K562 (cell line): Measurements from ENCODE around the gene HRH1. TPM values are rescaled to one million over a fixed set of nuclear protein-coding genes. Genes with fewer than 3 reads are reported as not detected.
A peak's percentile ranks its signal among the peaks of the same experiment; 100 is the strongest.

Experiments used
- ATAC-seq: fragments of 200-7000 bp; cut with Tn5 transposase; 3 replicates; pipeline ENCODE4 v1.9.1; 2020; ENCODE audit warnings: moderate library complexity
- BruUV-seq: library from RNA; stranded (reverse); fragments of 400-500 nt; replicated peaks from 2 replicates; lab custom pipeline; 2021; lab: Mats Ljungman, UMichigan
- CTCF ChIA-PET: fragments of 300-600 bp; formaldehyde crosslinking; extraction: SDS; loops from one replicate; lab custom pipeline; 2021; ENCODE audit warnings: low intra/inter-chr PET ratio; lab: Yijun Ruan, JAX
- POLR2A ChIA-PET: fragments of 300-600, 350-650 bp; sonication (Branson Sonifier 250); formaldehyde crosslinking; extraction: SDS; loops from one replicate; lab custom pipeline; 2021; ENCODE audit warnings: antibody characterized with exemption, inconsistent platforms; lab: Yijun Ruan, JAX
- DNase-seq, 4 experiments: peaks; one replicate each; pipeline versions ENCODE4 v3.0.0 to v3.0.0-alpha.2; 2011 to 2018; ENCODE audit warnings: low spot score in 3 of 4, mixed read lengths in 3 of 4; ENCODE audit errors: extremely low read depth in 1 of 4
- FAIRE-seq: peaks from 2 replicates; lab custom pipeline; 2011; peaks lifted over from hg19 to GRCh38; lab: Jason Lieb, UNC
- H2AFZ ChIP-seq: 2 replicates; pipeline ENCODE4 v1.6.0; 2011; ENCODE audit warnings: low read depth, low read length, control low read depth, inconsistent platforms
- H3K27ac ChIP-seq: fragments of 200-600 bp; 3 replicates; pipeline ENCODE4 v1.8.0; 2011; ENCODE audit warnings: low read depth, mild to moderate bottlenecking, control low read depth, inconsistent platforms, low read length, moderate library complexity, mixed read lengths; ENCODE audit errors: extremely low read depth
- H3K27me3 ChIP-seq, 2 experiments: fragments of 300-600 bp in 1 of 2; 2 replicates in 1 of 2; 3 replicates in 1 of 2; pipeline versions ENCODE4 v1.6.0 to v1.8.0; 2011; ENCODE audit warnings: inconsistent platforms in 2 of 2, low read length in 2 of 2, mild to moderate bottlenecking in 1 of 2, mixed read lengths in 1 of 2, moderate library complexity in 1 of 2; ENCODE audit not compliant: control insufficient read depth in 2 of 2, insufficient read depth in 2 of 2
- H3K36me3 ChIP-seq: fragments of 300-600 bp; 3 replicates; pipeline ENCODE4 v1.8.0; 2011; ENCODE audit warnings: mild to moderate bottlenecking, low read length, inconsistent platforms; ENCODE audit not compliant: control insufficient read depth, insufficient read depth
- H3K4me1 ChIP-seq, 2 experiments: fragments of 200-600 bp in 1 of 2; replicated peaks in 1 of 2; 2 replicates in 1 of 2; 3 replicates in 1 of 2; pipeline versions ENCODE4 v1.5.1 to v1.8.0; 2011; ENCODE audit warnings: inconsistent platforms in 2 of 2, low read length in 2 of 2, mild to moderate bottlenecking in 1 of 2, mixed read lengths in 1 of 2, moderate library complexity in 1 of 2; ENCODE audit not compliant: control insufficient read depth in 2 of 2, insufficient read depth in 2 of 2
- H3K4me2 ChIP-seq: 2 replicates; pipeline ENCODE4 v1.6.1; 2011; ENCODE audit warnings: low read length, control low read depth, inconsistent platforms, mixed read lengths; ENCODE audit not compliant: insufficient read depth
- H3K4me3 ChIP-seq: fragments of 200-600 bp; sonication (generic), shearing (Covaris generic); 2 replicates; pipeline ENCODE4 v1.5.1; 2016; ENCODE audit warnings: control low read depth, inconsistent platforms
- H3K79me2 ChIP-seq: fragments of 200-600 bp; 3 replicates; pipeline ENCODE4 v1.8.0; 2011; ENCODE audit warnings: low read length, inconsistent platforms; ENCODE audit not compliant: control insufficient read depth, insufficient read depth
- H3K9ac ChIP-seq, 2 experiments: 2 replicates each; pipeline versions ENCODE4 v1.6.0 to v1.6.1; 2011; ENCODE audit warnings: low read depth in 2 of 2, low read length in 2 of 2, control low read depth in 1 of 2, inconsistent platforms in 1 of 2, mild to moderate bottlenecking in 1 of 2, mixed read lengths in 1 of 2; ENCODE audit not compliant: insufficient read depth in 1 of 2
- H3K9me1 ChIP-seq: one replicate; pipeline ENCODE4 v1.6.0; 2011; ENCODE audit warnings: inconsistent platforms, mild to moderate bottlenecking, low read length, moderate library complexity; ENCODE audit not compliant: control insufficient read depth, insufficient read depth
- H3K9me3 ChIP-seq: replicated peaks from 2 replicates; pipeline ENCODE4 v1.5.1; 2011; ENCODE audit warnings: low read depth, low read length, inconsistent platforms; ENCODE audit not compliant: control insufficient read depth, insufficient read depth
- H4K20me1 ChIP-seq: replicated peaks from 2 replicates; pipeline ENCODE4 v1.6.1; 2011; ENCODE audit warnings: low read length, inconsistent platforms, mixed read lengths; ENCODE audit not compliant: control insufficient read depth, insufficient read depth
- AFF1 ChIP-seq, 2 experiments: fragments of 450-650 bp; IDR thresholded peaks; 2 replicates each; pipeline ENCODE4 v1.6.1; 2018; ENCODE audit warnings: mild to moderate bottlenecking in 2 of 2, low read depth in 1 of 2; ENCODE audit not compliant: partially characterized antibody in 2 of 2
- CBFA2T3 ChIP-seq: fragments of 450-650 bp; IDR thresholded peaks from 2 replicates; pipeline ENCODE4 v1.6.1; 2017
- CBFB ChIP-seq: sonication (generic); formaldehyde crosslinking; IDR thresholded peaks from 2 replicates; pipeline ENCODE4 v1.4.0; 2020; ENCODE audit warnings: mild to moderate bottlenecking, missing genetic modification reagents
- ESRRA ChIP-seq: fragments of 450-650 bp; IDR thresholded peaks from 2 replicates; pipeline ENCODE4 v1.6.1; 2014; ENCODE audit warnings: low read depth, mild to moderate bottlenecking, moderate library complexity, borderline replicate concordance
- HDAC8 ChIP-seq: fragments of 450-650 bp; IDR thresholded peaks from 2 replicates; pipeline ENCODE4 v1.6.1; 2016; ENCODE audit warnings: mild to moderate bottlenecking, missing genetic modification characterization, moderate library complexity, missing compliant biosample characterization
- KLF6 ChIP-seq: fragments of 250-450 bp; sonication (Bioruptor Pico); IDR thresholded peaks from 2 replicates; pipeline ENCODE4 v1.4.0; 2020; ENCODE audit warnings: mild to moderate bottlenecking, moderate library complexity, borderline replicate concordance
- MAFF ChIP-seq: IDR thresholded peaks from 2 replicates; pipeline ENCODE4 v1.6.1; 2012; ENCODE audit warnings: low read length, improper control_type of control experiment
- MCM2 ChIP-seq: fragments of 450-650 bp; IDR thresholded peaks from 2 replicates; pipeline ENCODE4 v1.6.1; 2017; ENCODE audit warnings: low read depth, mild to moderate bottlenecking
- NEUROD1 ChIP-seq: fragments of 150-350 bp; IDR thresholded peaks from 2 replicates; pipeline ENCODE4 v1.6.1; 2014; ENCODE audit warnings: borderline replicate concordance, low read length, low read depth; ENCODE audit not compliant: partially characterized antibody
- SPI1 ChIP-seq: IDR thresholded peaks from 2 replicates; pipeline ENCODE4 v1.6.1; 2011; ENCODE audit warnings: low read depth, low read length, control low read depth, borderline replicate concordance
- SRF ChIP-seq, 2 experiments: fragments of 250-450, 450-650 bp in 1 of 2; sonication (Bioruptor Pico) in 1 of 2; sonication (generic) in 1 of 2; formaldehyde crosslinking; IDR thresholded peaks; 2 replicates each; pipeline versions ENCODE4 v1.5.0 to v1.5.1; 2020 to 2022; ENCODE audit warnings: mild to moderate bottlenecking in 1 of 2, missing genetic modification reagents in 1 of 2
- TRIM24 ChIP-seq, 2 experiments: fragments of 450-650 bp; IDR thresholded peaks; 2 replicates each; pipeline ENCODE4 v1.6.1; 2016
- ZNF551 ChIP-seq: fragments of 250-450 bp; sonication (Bioruptor Pico); IDR thresholded peaks from 2 replicates; pipeline ENCODE4 v1.5.0; 2021; ENCODE audit warnings: mild to moderate bottlenecking, moderate library complexity
- WGBS: fragments of 100-300 bp; shearing (Covaris generic); methylation state at CpG from one replicate; pipeline ENCODE4 v1.1.6; 2016; ENCODE audit warnings: low coverage, mixed read lengths; ENCODE audit not compliant: insufficient coverage; ENCODE audit errors: missing lambda C conversion rate; 5-methylcytosine and 5-hydroxymethylcytosine counted together
- in situ Hi-C: fragments of 300-500 bp; cut with MboI; formaldehyde crosslinking; loops from 4 replicates; pipeline ENCODE4 v1.15.0; 2018; ENCODE audit warnings: inconsistent platforms, mixed read lengths
- intact Hi-C: fragments of 100-400 bp; cut with micrococcal nuclease; formaldehyde crosslinking; loops from 2 replicates; pipeline ENCODE4 v1.14.2; 2022
- polyA plus RNA-seq, 8 experiments: library from polyadenylated mRNA; depleted of rRNA in 4 of 8; stranded (reverse) in 5 of 8; unstranded in 3 of 8; fragments of >200 nt; fragmentation: Nextera tagmentation in 2 of 8; fragmentation: Illumina TruSeq in 1 of 8; extraction: Ambion mirVana in 2 of 8; extraction: Trizol in 1 of 8; gene quantifications; 2 replicates each; pipeline versions ENCODE4 v1.2.1 to v1.2.3, GENCODE V29; 2011 to 2014; ENCODE audit warnings: inconsistent platforms in 1 of 8, missing spikeins in 1 of 8
- total RNA-seq, 7 experiments: library from RNA; depleted of rRNA in 6 of 7; stranded (reverse); fragments of >200 nt in 6 of 7; fragmentation: Illumina TruSeq in 2 of 7; extraction: Trizol in 2 of 7; gene quantifications; 2 replicates each; pipeline versions ENCODE4 v1.2.1 to v1.2.3, GENCODE V29; 2011 to 2021; ENCODE audit warnings: low replicate concordance in 1 of 7
- TF ChIP-seq, protein P1 (sequence below): fragments of 450-650 bp; IDR thresholded peaks from 2 replicates; pipeline ENCODE4 v1.6.1; 2016; ENCODE audit warnings: missing biosample characterization, missing genetic modification characterization

The HRH1 gene
- total and polyA plus RNA-seq, 9 of the 15 experiments (the other 6 are each of a cell fraction or from before 2014, with no cell fraction given), result 0.03 to 0.15 (median 0.06) TPM; not detected in 1

GRCh38 chr3:11269007-11269406, 114.7 kb downstream of the HRH1 start (continued):
- no peak for TF ChIP-seq ZNF551 (CRISPR knock-in tag)
- TF ChIP-seq NEUROD1, result no peak
- no peak for TF ChIP-seq MAFF
- TF ChIP-seq CBFB (CRISPR knock-in tag), result no peak
- TF ChIP-seq TRIM24 (IDR thresholded peaks at IDR 0.05), result no peak
- TF ChIP-seq, protein P1, sequence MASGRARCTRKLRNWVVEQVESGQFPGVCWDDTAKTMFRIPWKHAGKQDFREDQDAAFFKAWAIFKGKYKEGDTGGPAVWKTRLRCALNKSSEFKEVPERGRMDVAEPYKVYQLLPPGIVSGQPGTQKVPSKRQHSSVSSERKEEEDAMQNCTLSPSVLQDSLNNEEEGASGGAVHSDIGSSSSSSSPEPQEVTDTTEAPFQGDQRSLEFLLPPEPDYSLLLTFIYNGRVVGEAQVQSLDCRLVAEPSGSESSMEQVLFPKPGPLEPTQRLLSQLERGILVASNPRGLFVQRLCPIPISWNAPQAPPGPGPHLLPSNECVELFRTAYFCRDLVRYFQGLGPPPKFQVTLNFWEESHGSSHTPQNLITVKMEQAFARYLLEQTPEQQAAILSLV (tag), result peak; percentile 53; the same call in 1 of the 2 replicates
- 0 out of 2 replicates have a peak, but pooled peaks have one; percentile 36 for TF ChIP-seq HDAC8
- TF ChIP-seq, all 486 proteins: peak for 12

DNA sequence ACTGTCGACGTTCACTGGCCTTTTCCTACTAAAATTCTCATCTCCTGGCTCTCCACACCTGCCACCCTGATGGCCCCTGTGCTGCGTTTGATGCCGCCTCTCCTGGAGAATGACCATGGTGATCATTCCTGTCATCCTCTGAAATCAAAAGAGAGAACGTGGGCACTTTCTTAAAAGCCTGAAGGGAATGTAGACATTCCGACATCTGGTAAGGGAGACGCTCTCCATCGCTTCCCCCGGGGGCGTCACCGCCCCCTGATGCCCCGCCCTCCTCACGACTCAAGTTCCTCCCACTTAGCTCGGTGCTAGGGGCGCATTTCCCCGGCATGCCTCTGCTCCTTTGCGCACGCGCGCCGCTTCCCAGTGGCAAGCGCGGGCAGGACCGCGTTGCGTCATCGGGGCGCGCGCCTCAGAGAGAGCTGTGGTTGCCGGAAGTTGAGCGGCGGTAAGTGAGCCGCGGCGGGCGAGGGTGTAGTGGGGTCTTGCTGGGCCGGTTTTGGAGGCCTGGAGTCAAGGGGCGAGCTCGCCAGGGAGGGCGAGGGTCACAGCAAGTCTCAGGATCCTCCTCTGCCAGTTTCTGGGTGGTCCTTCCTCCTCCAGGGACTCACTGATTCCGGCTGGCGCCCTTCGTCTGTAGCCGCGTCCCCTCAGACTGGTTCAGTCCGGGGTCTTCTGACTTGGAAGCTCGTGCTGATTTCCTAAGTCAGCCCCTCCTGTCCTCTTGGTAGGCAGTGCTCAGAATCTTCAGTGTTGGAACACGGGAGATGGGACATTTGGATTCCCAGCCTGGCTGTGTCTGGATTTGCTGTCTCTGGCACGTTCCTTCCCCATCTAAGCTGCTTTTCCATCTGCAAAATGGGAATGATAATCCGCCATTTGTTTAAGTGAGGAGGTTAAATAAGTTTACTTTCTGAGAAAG, 118.0 kb downstream of the HRH1 start, which contains the start of gene ATG7:
Gene ATG7 (plus strand): TSS at position 412 of the 919 bp plus-strand sequence. CDS start 26,299 bp downstream, outside the sequence.
- Histone ChIP-seq H3K27ac (peak within 1 kb of the TSS; percentile 73), H3K36me3 (peaks cover 22% of the 10 kb centered on the region; the same call in 2 of the 3 replicates), H3K79me2 (peaks cover 47% of the 10 kb centered on the region), H2AFZ (peak within 1 kb of the TSS; percentile 94), H3K4me1 (peaks cover 9 to 28% of the 10 kb centered on the region in 2 experiments; a peak in 4 of 5 replicates), H3K4me3 (peak within 1 kb of the TSS; percentile 90), H3K27me3 (no peaks in the 10 kb centered on the region), H3K9me3 (0 out of 2 replicates have a peak, but pooled peaks cover 3% of the 10 kb centered on the region), H3K4me2 (peak within 1 kb of the TSS; percentile 98), H4K20me1 (no peaks in the 10 kb centered on the region), H3K9me1 (no peaks in the 10 kb centered on the region), H3K9ac (peak within 1 kb of the TSS; percentile 93 to 96)
- peak; percentile 92 for FAIRE-seq
- TSS peak; percentile 77 for BruUV-seq
- intact Hi-C loops, result loop anchor here (2.0 kb wide), 2 partner anchors 19 to 35 kb away; no protein-coding TSS in a partner anchor
- in situ Hi-C loops, result no loop called here
- ChIA-PET POLR2A (interaction anchor here (0.6 to 3.5 kb wide), 14 partner anchors 7 to 401 kb away, joined by 3 to 49 read pairs (median 4); no protein-coding TSS in a partner anchor), CTCF (no interaction called here)
- peak; percentile 99 for ATAC-seq
- 5% methylated on average over 47 of the region's 51 CpGs for WGBS
- peak; percentile 99 for DNase-seq
- TF ChIP-seq MCM2, result no peak
- peak; percentile 64; the same call in 1 of the 2 replicates for TF ChIP-seq SPI1
- peak in 1 of 2 experiments; percentile 75; a peak in 2 of 4 replicates for TF ChIP-seq SRF (CRISPR knock-in tag; IDR thresholded peaks at IDR 0.05)
- no peak for TF ChIP-seq CBFA2T3
- peak; percentile 68; the same call in 1 of the 2 replicates for TF ChIP-seq ESRRA
- no peak for TF ChIP-seq KLF6 (CRISPR knock-in tag)
- TF ChIP-seq AFF1 (IDR thresholded peaks at IDR 0.05; ENCODE audit: low read depth in 1 of 2, partially characterized antibody in 2 of 2), result no peak
